CD4-positive, alpha-beta T cell (primary cell): Measurements from ENCODE around the gene CD83. TPM values are rescaled to one million over a fixed set of nuclear protein-coding genes. Genes with fewer than 3 reads are reported as not detected.

ENCODE experiments used
- ATAC-seq: fragments of 200-7000 bp; cut with Tn5 transposase; one replicate; pipeline ENCODE4 v1.10.0; 2022; ENCODE audit warnings: mild to moderate bottlenecking; ENCODE audit not compliant: poor library complexity
- CTCF ChIA-PET: fragments of 350-600 bp; sonication (Branson Sonifier 250); formaldehyde crosslinking; loops from one replicate; lab custom pipeline; 2021; ENCODE audit warnings: antibody characterized with exemption, inconsistent platforms; lab: Charles Lee
- POLR2A ChIA-PET: fragments of 350-600 bp; sonication (Branson Sonifier 250); formaldehyde crosslinking; loops from one replicate; lab custom pipeline; 2021; ENCODE audit warnings: antibody characterized with exemption, inconsistent platforms; lab: Charles Lee
- DNase-seq, 14 experiments: peaks; one replicate each; pipeline ENCODE4 v3.0.0-alpha.2; 2013 to 2020; ENCODE audit warnings: mixed read lengths in 2 of 14
- H3K27ac ChIP-seq, 2 donors: one replicate each; pipeline versions ENCODE4 v1.5.1 to v1.7.0; 2013; ENCODE audit warnings: low read length in 2 of 2, low read depth in 1 of 2, mild to moderate bottlenecking in 1 of 2
- H3K27me3 ChIP-seq, 2 experiments: 1 replicate in 1 of 2; 2 replicates in 1 of 2; pipeline versions ENCODE4 v1.6.1 to v1.7.0; 2013; ENCODE audit warnings: low read length in 2 of 2, control low read depth in 1 of 2, mild to moderate bottlenecking in 1 of 2, moderate library complexity in 1 of 2; ENCODE audit not compliant: insufficient read depth in 2 of 2, control insufficient read depth in 1 of 2
- H3K36me3 ChIP-seq: one replicate; pipeline ENCODE4 v1.6.1; 2013; ENCODE audit warnings: low read length, control low read depth; ENCODE audit not compliant: insufficient read depth
- H3K4me1 ChIP-seq: one replicate; pipeline ENCODE4 v1.6.1; 2013; ENCODE audit warnings: low read length, control low read depth; ENCODE audit not compliant: insufficient read depth
- H3K4me3 ChIP-seq: one replicate; pipeline ENCODE4 v1.5.1; 2013; ENCODE audit warnings: mild to moderate bottlenecking, low read length, moderate library complexity
- H3K9me3 ChIP-seq, 2 experiments: 1 replicate in 1 of 2; 2 replicates in 1 of 2; pipeline versions ENCODE4 v1.6.1 to v1.7.0; 2013; ENCODE audit warnings: low read length in 2 of 2, mild to moderate bottlenecking in 2 of 2, control low read depth in 1 of 2, moderate library complexity in 1 of 2; ENCODE audit not compliant: control insufficient read depth in 1 of 2, insufficient read depth in 1 of 2
- H3K27ac Mint-ChIP-seq: one replicate; pipeline ENCODE4 v1.8.0; 2020; ENCODE audit warnings: mixed read lengths
- H3K27me3 Mint-ChIP-seq: one replicate; pipeline ENCODE4 v1.8.0; 2021; ENCODE audit warnings: mixed read lengths
- H3K36me3 Mint-ChIP-seq: one replicate; pipeline ENCODE4 v1.8.0; 2021; ENCODE audit warnings: low read depth, mixed read lengths
- H3K4me1 Mint-ChIP-seq: one replicate; pipeline ENCODE4 v1.8.0; 2021; ENCODE audit warnings: low read depth, mixed read lengths
- H3K4me3 Mint-ChIP-seq: one replicate; pipeline ENCODE4 v1.8.0; 2020; ENCODE audit warnings: mild to moderate bottlenecking, mixed read lengths
- H3K9me3 Mint-ChIP-seq: one replicate; pipeline ENCODE4 v1.8.0; 2020; ENCODE audit warnings: mixed read lengths
- CTCF ChIP-seq: fragments of 200-600 bp; IDR thresholded peaks from one replicate; pipeline ENCODE4 v1.8.0; 2022; ENCODE audit warnings: antibody characterized with exemption, mild to moderate bottlenecking
- intact Hi-C, 2 experiments: fragments of 100-400 bp; cut with DNase I in 1 of 2; cut with micrococcal nuclease in 1 of 2; formaldehyde crosslinking; loops; one replicate each; pipeline versions ENCODE4 v1.15.1 to v1.9.0; 2023 to 2025; cut with DNase I, micrococcal nuclease
- total RNA-seq, 174 experiments: library from RNA in 2 of 174; stranded (reverse) in 2 of 174; gene quantifications; one replicate each; pipeline ENCODE4 v1.2.3 and lab custom pipeline; 2021 to 2026

The CD83 gene
- total RNA-seq, 2 experiments from 2014 or later, result 35.3 to 36.4 TPM

GRCh38 chr6:14128012-14128411 lies 10.4 kb downstream of the CD83 start:
- no peak for ATAC-seq
- no peak overlapping the region for H3K27ac ChIP-seq
- H3K4me3 Mint-ChIP-seq, result no peak overlapping the region

GRCh38 chr6:14128746-14129145 lies 11.2 kb downstream of the CD83 start:
- Mint-ChIP-seq H3K9me3 (no peaks in the 10 kb centered on the region), H3K4me3 (no peak overlapping the region), H3K27me3 (no peaks in the 10 kb centered on the region), H3K36me3 (peaks cover 31% of the 10 kb centered on the region), H3K27ac (no peak overlapping the region), H3K4me1 (peaks cover 10% of the 10 kb centered on the region)
- Histone ChIP-seq H3K36me3 (peaks cover 29% of the 10 kb centered on the region), H3K27me3 (no peaks in the 10 kb centered on the region), H3K9me3 (no peaks in the 10 kb centered on the region), H3K4me1 (peaks cover 11% of the 10 kb centered on the region), H3K4me3 (no peak overlapping the region), H3K27ac (no peak overlapping the region)
- POLR2A ChIA-PET, result interaction anchor here (1.1 kb wide), 1 partner anchor 19 kb away, joined by 3 read pairs; no protein-coding TSS in a partner anchor
- no peak for ATAC-seq
- intact Hi-C loops, result loop anchor here (2.0 to 10.0 kb wide), 4 partner anchors 1362 to 1496 kb away; no protein-coding TSS in a partner anchor
- no peak for DNase-seq
- no peak for TF ChIP-seq CTCF
- CTCF ChIA-PET, result interaction anchor here (0.5 to 1.2 kb wide), 2 partner anchors 11 to 1183 kb away, joined by 3 read pairs; no protein-coding TSS in a partner anchor

More at GRCh38 chr6:14128012-14128411, 10.4 kb downstream of the CD83 start:
- Mint-ChIP-seq H3K36me3 (peaks cover 24% of the 10 kb centered on the region), H3K4me1 (peaks cover 15% of the 10 kb centered on the region), H3K27me3 (no peaks in the 10 kb centered on the region), H3K9me3 (no peaks in the 10 kb centered on the region), H3K27ac (no peak overlapping the region)
- Histone ChIP-seq H3K4me3 (no peak overlapping the region), H3K27me3 (no peaks in the 10 kb centered on the region), H3K9me3 (no peaks in the 10 kb centered on the region), H3K4me1 (peaks cover 14% of the 10 kb centered on the region), H3K36me3 (peaks cover 21% of the 10 kb centered on the region)
- no peak for TF ChIP-seq CTCF
- ChIA-PET POLR2A (no interaction called here), CTCF (no interaction called here)
- DNase-seq, result no peak
- intact Hi-C loops, result loop anchor here (2.0 to 10.0 kb wide), 4 partner anchors 1363 to 1497 kb away; no protein-coding TSS in a partner anchor

- Mint-ChIP-seq H3K27me3 (no peaks in the 10 kb centered on the region), H3K36me3 (peaks cover 39% of the 10 kb centered on the region), H3K4me1 (peaks cover 7% of the 10 kb centered on the region), H3K4me3 (no peak overlapping the region), H3K27ac (no peak overlapping the region), H3K9me3 (no peaks in the 10 kb centered on the region)
- peak in 8 of 14 experiments; percentile 14 to 63 (median 30) for DNase-seq
- ChIA-PET CTCF (interaction anchor here (1.2 kb wide), 1 partner anchor 10 kb away, joined by 3 read pairs; no protein-coding TSS in a partner anchor), POLR2A (interaction anchor here (0.6 to 1.1 kb wide), 2 partner anchors 19 to 1494 kb away, joined by 3 to 5 read pairs; no protein-coding TSS in a partner anchor)
- Histone ChIP-seq H3K27ac (no peak overlapping the region), H3K9me3 (no peaks in the 10 kb centered on the region), H3K4me1 (peaks cover 11% of the 10 kb centered on the region), H3K27me3 (no peaks in the 10 kb centered on the region), H3K4me3 (no peak overlapping the region), H3K36me3 (peaks cover 37% of the 10 kb centered on the region)
- TF ChIP-seq CTCF, result peak; percentile 23
- peak; percentile 67 for ATAC-seq
- intact Hi-C loops, result loop anchor here (2.0 to 10.0 kb wide), 4 partner anchors 1361 to 1495 kb away; no protein-coding TSS in a partner anchor
Measured at GRCh38 chr6:14129575-14129974, 12.0 kb downstream of the CD83 start.
